Measurements from ENCODE around the gene CDH4.

CDH4 gene

GRCh38 chr20:61320691-61321425, 68.8 kb downstream of the CDH4 start:
- TF ChIP-seq MAX (IDR thresholded peaks at IDR 0.05) (no peak), RAD21 (IDR thresholded peaks at IDR 0.05; ENCODE audit: low read depth) (no peak)

- no peak for TF ChIP-seq NFIC (IDR thresholded peaks at IDR 0.05)
- TF ChIP-seq CREB1 (IDR thresholded peaks at IDR 0.05; ENCODE audit: low read depth): no peak
- TF ChIP-seq EGR1 (IDR thresholded peaks at IDR 0.05): no peak
- TF ChIP-seq ZBTB7A (IDR thresholded peaks at IDR 0.05; ENCODE audit: low read depth): no peak
- TF ChIP-seq RAD21 (IDR thresholded peaks at IDR 0.05; ENCODE audit: low read depth): no peak
- TF ChIP-seq USF1 (IDR thresholded peaks at IDR 0.05): no peak
- TF ChIP-seq REST (IDR thresholded peaks at IDR 0.05; ENCODE audit: low read depth): no peak
- no peak for TF ChIP-seq CEBPB (IDR thresholded peaks at IDR 0.05)
- no peak for TF ChIP-seq TAF1 (IDR thresholded peaks at IDR 0.05; ENCODE audit: low read depth)
- TF ChIP-seq TEAD4 (IDR thresholded peaks at IDR 0.05): no peak
- TF ChIP-seq MAX (IDR thresholded peaks at IDR 0.05): no peak
Measured at GRCh38 chr20:61321481-61321880, 69.4 kb downstream of the CDH4 start.

GRCh38 chr20:61322151-61322865, 70.2 kb downstream of the CDH4 start:
- TF ChIP-seq TCF12 (IDR thresholded peaks at IDR 0.05; ENCODE audit: low read depth): no peak
- no peak for TF ChIP-seq FOXM1 (IDR thresholded peaks at IDR 0.05; ENCODE audit: borderline replicate concordance, low read depth)
- TF ChIP-seq REST (IDR thresholded peaks at IDR 0.05; ENCODE audit: low read depth): no peak
- TF ChIP-seq EP300 (IDR thresholded peaks at IDR 0.05; ENCODE audit: borderline replicate concordance): no peak
- no peak for TF ChIP-seq TAF1 (IDR thresholded peaks at IDR 0.05; ENCODE audit: low read depth)
- no peak for TF ChIP-seq MAX (IDR thresholded peaks at IDR 0.05)
- no peak for TF ChIP-seq CEBPB (IDR thresholded peaks at IDR 0.05)
- no peak for TF ChIP-seq NFIC (IDR thresholded peaks at IDR 0.05)
- no peak for TF ChIP-seq TEAD4 (IDR thresholded peaks at IDR 0.05)
- TF ChIP-seq CREB1 (IDR thresholded peaks at IDR 0.05; ENCODE audit: low read depth): no peak
- TF ChIP-seq ZBTB7A (IDR thresholded peaks at IDR 0.05; ENCODE audit: low read depth): no peak
- no peak for TF ChIP-seq EGR1 (IDR thresholded peaks at IDR 0.05)
- no peak for TF ChIP-seq YY1 (IDR thresholded peaks at IDR 0.05; ENCODE audit: low read depth)
- no peak for TF ChIP-seq USF1 (IDR thresholded peaks at IDR 0.05)

- TF ChIP-seq EP300 (IDR thresholded peaks at IDR 0.05; ENCODE audit: borderline replicate concordance): no peak
- no peak for TF ChIP-seq NFIC (IDR thresholded peaks at IDR 0.05)
Measured at GRCh38 chr20:61324906-61325305, 72.8 kb downstream of the CDH4 start.

- TF ChIP-seq NFIC (IDR thresholded peaks at IDR 0.05) (no peak), ZBTB7A (IDR thresholded peaks at IDR 0.05; ENCODE audit: low read depth) (no peak), TCF12 (IDR thresholded peaks at IDR 0.05; ENCODE audit: low read depth) (no peak), REST (IDR thresholded peaks at IDR 0.05; ENCODE audit: low read depth) (no peak), FOXM1 (IDR thresholded peaks at IDR 0.05; ENCODE audit: borderline replicate concordance, low read depth) (no peak), USF1 (IDR thresholded peaks at IDR 0.05) (no peak), EP300 (IDR thresholded peaks at IDR 0.05; ENCODE audit: borderline replicate concordance) (no peak), CREB1 (IDR thresholded peaks at IDR 0.05; ENCODE audit: low read depth) (no peak), TAF1 (IDR thresholded peaks at IDR 0.05; ENCODE audit: low read depth) (no peak), MAX (IDR thresholded peaks at IDR 0.05) (no peak), YY1 (IDR thresholded peaks at IDR 0.05; ENCODE audit: low read depth) (no peak), RAD21 (IDR thresholded peaks at IDR 0.05; ENCODE audit: low read depth) (no peak), TEAD4 (IDR thresholded peaks at IDR 0.05) (no peak), EGR1 (IDR thresholded peaks at IDR 0.05) (no peak), CEBPB (IDR thresholded peaks at IDR 0.05) (no peak)
Measured at GRCh38 chr20:61325718-61326117, 73.7 kb downstream of the CDH4 start.

Measured in Ishikawa (cell line).